Measurements from ENCODE around the gene GRK5.

Gene GRK5

DNA sequence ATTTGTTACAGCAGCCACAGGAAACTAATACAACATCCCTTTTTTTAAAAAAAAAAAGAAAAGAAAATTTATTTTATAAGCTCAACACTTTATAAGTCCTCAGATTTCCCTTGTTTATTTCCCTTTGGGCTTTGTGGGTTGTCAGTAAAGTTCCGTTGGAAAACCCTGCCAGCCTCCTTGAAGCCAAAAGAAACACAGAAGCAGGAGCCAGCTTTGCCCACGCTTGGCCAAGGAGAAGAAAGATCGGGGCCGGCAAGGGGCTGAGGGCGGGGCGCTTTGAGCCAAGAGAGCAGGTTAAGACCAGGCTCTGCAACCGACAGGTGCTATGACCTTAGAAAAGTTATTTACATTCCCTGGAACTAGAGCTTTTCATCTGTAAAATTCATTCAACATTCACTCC lies 262.5 kb downstream of the GRK5 start:
- no peak for TF ChIP-seq TAF1 (IDR thresholded peaks at IDR 0.05; ENCODE audit: borderline replicate concordance, low read depth, low read length)
- no peak for TF ChIP-seq POLR2AphosphoS5 (IDR thresholded peaks at IDR 0.05; ENCODE audit: low read depth, low read length)
- no peak for TF ChIP-seq POLR2A (IDR thresholded peaks at IDR 0.05; ENCODE audit: low read depth, low read length)
- DNase-seq (ENCODE audit: insufficient read length) (no peak), FAIRE-seq (no peak)

DNA sequence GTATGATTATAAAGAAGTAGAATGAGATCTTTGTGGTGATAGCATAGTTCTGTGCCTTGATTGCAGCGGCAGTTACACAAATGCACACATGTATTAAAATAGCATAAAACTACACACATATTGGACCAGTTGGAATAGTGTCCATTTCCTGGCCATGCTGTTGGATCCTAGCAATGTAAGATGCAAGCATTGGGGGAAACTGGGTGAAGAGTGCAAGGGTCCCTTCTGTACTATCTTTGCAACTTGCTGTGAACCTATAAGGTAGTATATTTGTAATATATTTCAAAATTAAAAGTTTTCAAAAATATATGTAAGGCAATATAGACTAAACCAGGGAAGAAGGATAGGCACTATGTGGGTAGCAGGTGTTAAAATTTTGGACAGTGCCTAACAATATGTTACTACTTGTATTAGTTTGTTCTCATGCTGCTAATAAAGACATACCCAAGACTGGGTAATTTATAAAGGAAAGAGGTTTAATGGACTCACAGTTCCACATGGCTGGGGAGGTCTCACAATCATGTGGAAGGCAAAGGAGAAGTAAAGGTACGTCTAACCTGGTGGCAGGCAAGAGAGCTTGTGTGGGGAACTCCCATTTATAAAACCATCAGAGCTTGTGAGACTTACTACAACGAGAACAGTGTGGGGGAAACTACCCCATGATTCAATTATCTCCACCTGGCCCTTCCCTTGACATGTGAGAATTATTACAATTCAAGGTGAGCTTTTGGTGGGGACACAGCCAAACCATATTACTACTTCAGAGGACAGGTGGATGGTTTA lies 263.7 kb downstream of the GRK5 start:
- TF ChIP-seq POLR2A (IDR thresholded peaks at IDR 0.05; ENCODE audit: low read depth, low read length) (no peak), POLR2AphosphoS5 (IDR thresholded peaks at IDR 0.05; ENCODE audit: low read depth, low read length) (no peak), TAF1 (IDR thresholded peaks at IDR 0.05; ENCODE audit: borderline replicate concordance, low read depth, low read length) (no peak)
- no peak for FAIRE-seq
- no peak for DNase-seq (ENCODE audit: insufficient read length)

DNA sequence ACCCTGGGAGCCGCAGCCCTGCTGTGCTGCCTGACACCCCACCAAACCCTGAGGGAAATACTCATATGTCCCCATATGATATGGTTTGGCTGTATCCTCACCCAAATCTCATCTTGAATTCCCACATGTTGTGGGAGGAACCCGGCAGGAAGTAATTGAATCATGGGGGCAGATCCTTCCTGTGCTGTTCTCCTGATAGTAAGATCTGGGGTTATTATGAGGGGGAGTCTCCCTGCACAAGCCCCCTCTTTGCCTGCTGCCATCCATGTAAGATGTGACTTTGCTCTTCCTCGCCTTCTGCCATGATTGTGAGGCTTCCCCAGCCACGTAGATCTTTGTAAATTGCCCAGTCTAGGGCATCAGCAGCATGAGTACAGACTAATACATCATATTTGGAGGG lies 266.4 kb downstream of the GRK5 start:
- no peak for FAIRE-seq
- no peak for DNase-seq (ENCODE audit: insufficient read length)
- no peak for TF ChIP-seq POLR2AphosphoS5 (IDR thresholded peaks at IDR 0.05; ENCODE audit: low read depth, low read length)
- TF ChIP-seq POLR2A (IDR thresholded peaks at IDR 0.05; ENCODE audit: low read depth, low read length): no peak
- TF ChIP-seq TAF1 (IDR thresholded peaks at IDR 0.05; ENCODE audit: borderline replicate concordance, low read depth, low read length): no peak

DNA sequence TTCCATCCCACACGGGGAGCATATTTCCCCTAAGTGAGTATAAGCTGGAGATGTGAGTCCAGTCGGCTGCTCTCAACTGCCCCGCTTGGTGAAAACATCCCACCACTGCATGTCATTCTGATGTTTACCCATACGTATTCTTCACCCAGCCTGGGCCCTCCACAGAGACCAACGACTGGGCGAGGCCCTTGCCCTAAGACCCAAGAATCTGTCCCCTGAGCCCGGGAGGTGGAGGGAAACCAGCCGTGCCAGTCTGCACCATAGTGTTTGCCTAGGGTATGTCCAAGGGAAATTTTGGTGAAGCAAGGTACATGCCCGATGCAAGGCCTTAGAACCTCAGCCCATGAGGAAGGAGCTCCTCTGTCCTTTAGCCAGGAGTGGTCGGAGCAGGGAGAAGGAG lies 267.2 kb downstream of the GRK5 start:
- FAIRE-seq: no peak
- DNase-seq (ENCODE audit: insufficient read length): no peak
- no peak for TF ChIP-seq POLR2AphosphoS5 (IDR thresholded peaks at IDR 0.05; ENCODE audit: low read depth, low read length)
- TF ChIP-seq POLR2A (IDR thresholded peaks at IDR 0.05; ENCODE audit: low read depth, low read length): no peak

DNA sequence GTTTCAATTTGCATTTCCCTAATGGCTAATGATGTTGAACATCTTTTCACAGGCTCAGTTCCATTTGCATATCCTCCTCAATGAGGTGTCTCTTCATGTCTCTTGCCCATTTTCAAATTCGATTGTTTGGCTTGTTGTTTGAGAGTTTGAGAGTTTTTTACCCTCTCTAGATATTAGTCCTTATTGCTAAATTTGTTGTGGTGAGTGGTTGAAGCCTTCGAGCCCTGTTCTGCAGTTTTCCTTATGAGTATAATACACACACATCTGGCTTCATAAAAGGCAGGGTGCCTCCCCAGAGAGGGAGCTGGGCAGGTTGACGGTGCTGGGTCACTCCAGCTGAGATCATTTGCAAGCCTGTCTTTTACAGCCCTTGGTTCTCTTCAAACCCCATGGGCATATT lies 270.1 kb downstream of the GRK5 start:
- TF ChIP-seq POLR2A (IDR thresholded peaks at IDR 0.05; ENCODE audit: low read depth, low read length) (peak; percentile 53), TAF1 (IDR thresholded peaks at IDR 0.05; ENCODE audit: borderline replicate concordance, low read depth, low read length) (no peak)
- DNase-seq (ENCODE audit: insufficient read length): no peak
- peak; percentile 93 for FAIRE-seq

DNA sequence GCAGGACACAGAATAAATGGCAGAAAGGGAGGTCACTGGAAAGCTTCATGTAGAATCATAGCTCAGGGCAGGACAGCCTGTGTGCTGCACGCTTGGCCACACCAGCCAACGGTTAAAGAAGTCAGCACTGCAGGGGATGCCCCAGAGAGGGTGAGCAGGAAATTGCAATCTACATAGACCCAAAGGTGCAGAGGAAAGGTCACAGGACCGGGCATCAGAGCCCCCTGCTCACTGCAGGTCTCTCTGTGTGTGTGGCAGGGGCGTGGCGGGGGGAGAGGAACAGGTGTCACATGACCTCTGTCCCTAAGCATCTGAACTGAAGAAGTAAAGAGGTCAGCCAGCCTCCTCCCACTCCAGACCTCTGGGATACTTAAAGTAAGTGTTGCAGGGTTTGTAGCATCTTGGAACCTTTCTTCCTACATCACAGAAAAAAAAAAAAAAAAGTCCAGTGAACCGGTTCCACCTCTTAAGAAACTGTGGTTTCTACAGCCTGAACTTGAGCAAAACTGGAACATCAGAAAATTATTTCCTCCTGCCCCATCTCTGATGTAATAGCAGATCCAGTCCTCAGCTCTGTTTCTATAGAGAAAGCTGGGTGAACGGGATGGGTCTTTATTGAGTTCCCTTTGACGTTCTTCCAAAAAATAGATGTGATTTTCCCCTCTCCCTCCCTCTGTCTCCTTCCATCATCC lies 270.9 kb downstream of the GRK5 start:
- DNase-seq (ENCODE audit: insufficient read length) (no peak), FAIRE-seq (peak; percentile 74)
- no peak for TF ChIP-seq POLR2A (IDR thresholded peaks at IDR 0.05; ENCODE audit: low read depth, low read length)
- TF ChIP-seq POLR2AphosphoS5 (IDR thresholded peaks at IDR 0.05; ENCODE audit: low read depth, low read length): no peak
- no peak for TF ChIP-seq TAF1 (IDR thresholded peaks at IDR 0.05; ENCODE audit: borderline replicate concordance, low read depth, low read length)

DNA sequence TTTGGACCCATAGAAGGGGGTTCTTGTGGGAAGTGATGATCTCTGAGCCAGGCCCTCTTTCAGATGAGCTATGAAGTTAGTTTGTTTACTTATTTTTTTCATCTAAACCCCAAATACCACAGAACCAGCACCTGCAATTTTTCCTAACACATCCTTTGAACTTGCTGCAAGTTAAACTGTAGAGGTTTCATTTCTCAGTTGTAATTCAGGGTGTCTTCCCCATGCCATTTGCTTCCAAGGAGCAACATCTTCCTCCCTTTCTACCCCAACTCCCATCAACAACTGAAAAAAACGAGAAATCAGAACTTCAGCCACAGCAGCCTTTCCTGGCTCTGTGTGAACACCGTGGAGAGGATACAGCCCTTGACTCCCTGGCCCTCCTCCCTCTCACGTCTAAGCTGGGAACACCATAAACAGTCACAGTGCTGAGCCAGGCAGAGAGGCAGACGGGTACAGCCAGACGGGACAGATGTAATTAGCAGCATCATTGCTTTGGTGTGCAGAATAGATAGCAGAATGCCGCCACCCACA lies 271.5 kb downstream of the GRK5 start:
- no peak for DNase-seq (ENCODE audit: insufficient read length)
- peak; percentile 84 for FAIRE-seq
- TF ChIP-seq POLR2AphosphoS5 (IDR thresholded peaks at IDR 0.05; ENCODE audit: low read depth, low read length) (no peak), TAF1 (IDR thresholded peaks at IDR 0.05; ENCODE audit: borderline replicate concordance, low read depth, low read length) (no peak), POLR2A (IDR thresholded peaks at IDR 0.05; ENCODE audit: low read depth, low read length) (no peak)

DNA sequence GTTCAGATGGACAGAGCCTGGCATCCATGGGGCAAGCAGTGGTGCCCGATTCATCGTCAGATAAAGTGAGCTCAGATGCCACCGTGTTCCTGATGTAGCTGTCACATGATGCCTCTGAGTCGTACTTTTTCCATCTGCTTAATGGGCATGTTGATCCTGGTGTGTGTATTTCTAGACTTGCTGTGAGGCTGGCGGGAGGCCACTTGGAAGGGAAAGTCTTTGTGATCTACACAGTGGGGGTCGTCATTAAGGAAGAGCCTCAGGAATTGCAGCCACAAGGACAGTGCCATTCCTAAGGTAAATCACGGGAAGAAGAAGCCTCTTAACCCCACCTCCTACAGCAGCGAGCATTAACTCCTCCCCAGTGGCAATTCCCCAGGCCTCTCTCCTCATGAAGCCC lies 272.2 kb downstream of the GRK5 start:
- FAIRE-seq (no peak), DNase-seq (ENCODE audit: insufficient read length) (no peak)
- TF ChIP-seq POLR2A (IDR thresholded peaks at IDR 0.05; ENCODE audit: low read depth, low read length) (no peak), TAF1 (IDR thresholded peaks at IDR 0.05; ENCODE audit: borderline replicate concordance, low read depth, low read length) (no peak), POLR2AphosphoS5 (IDR thresholded peaks at IDR 0.05; ENCODE audit: low read depth, low read length) (no peak)

DNA sequence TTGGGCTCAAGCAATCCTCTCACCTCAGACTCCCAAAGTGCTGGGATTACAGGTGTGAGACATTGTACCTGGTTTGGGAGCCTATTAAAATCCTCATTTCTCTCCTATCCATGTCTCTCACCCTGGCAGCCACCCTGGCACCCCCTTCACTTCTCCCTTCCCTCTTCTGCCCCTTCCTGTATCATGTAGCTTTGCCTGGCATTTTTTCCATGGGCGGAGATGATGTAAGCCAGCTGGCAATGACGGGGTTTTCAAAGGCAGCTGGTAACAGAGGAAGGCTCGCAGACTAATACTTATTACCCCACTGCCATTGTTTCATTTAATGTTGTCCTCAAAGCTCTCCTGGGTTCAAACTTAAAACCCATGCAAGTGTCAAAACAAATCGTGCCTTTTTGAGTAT lies 273.3 kb downstream of the GRK5 start:
- FAIRE-seq (no peak), DNase-seq (ENCODE audit: insufficient read length) (no peak)
- TF ChIP-seq POLR2AphosphoS5 (IDR thresholded peaks at IDR 0.05; ENCODE audit: low read depth, low read length) (no peak), POLR2A (IDR thresholded peaks at IDR 0.05; ENCODE audit: low read depth, low read length) (no peak), TAF1 (IDR thresholded peaks at IDR 0.05; ENCODE audit: borderline replicate concordance, low read depth, low read length) (no peak)

DNA sequence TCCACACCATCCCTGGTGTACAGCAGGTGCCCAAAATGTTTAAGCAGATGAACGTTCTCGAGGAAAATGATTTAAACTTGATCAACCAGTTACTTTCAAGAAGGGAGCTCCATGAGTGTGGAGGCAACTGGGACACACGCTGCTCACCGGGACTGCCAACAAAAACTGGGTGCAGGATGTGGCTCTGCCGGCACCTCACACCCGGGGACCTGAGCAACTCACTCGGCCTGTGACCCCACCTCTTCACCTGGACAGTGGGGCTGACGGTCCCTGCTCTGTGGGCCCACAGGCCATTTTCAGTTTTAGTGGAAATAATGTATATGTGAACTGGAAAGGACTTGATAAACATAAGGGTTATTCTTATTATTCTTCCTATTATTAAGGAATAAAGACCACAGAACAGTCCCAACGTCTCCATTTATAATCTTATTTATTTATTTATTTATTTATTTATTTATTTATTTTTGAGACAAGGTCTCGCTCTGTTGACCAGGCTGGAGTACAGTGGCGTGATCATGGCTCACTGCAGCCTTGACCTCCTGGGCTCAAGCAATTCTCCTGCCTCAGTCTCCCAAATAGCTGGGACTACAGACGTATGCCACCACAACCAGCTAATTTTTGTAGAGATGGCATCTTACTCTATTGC lies 274.5 kb downstream of the GRK5 start:
- no peak for TF ChIP-seq POLR2AphosphoS5 (IDR thresholded peaks at IDR 0.05; ENCODE audit: low read depth, low read length)
- no peak for TF ChIP-seq POLR2A (IDR thresholded peaks at IDR 0.05; ENCODE audit: low read depth, low read length)
- no peak for TF ChIP-seq TAF1 (IDR thresholded peaks at IDR 0.05; ENCODE audit: borderline replicate concordance, low read depth, low read length)
- no peak for DNase-seq (ENCODE audit: insufficient read length)
- FAIRE-seq: no peak

DNA sequence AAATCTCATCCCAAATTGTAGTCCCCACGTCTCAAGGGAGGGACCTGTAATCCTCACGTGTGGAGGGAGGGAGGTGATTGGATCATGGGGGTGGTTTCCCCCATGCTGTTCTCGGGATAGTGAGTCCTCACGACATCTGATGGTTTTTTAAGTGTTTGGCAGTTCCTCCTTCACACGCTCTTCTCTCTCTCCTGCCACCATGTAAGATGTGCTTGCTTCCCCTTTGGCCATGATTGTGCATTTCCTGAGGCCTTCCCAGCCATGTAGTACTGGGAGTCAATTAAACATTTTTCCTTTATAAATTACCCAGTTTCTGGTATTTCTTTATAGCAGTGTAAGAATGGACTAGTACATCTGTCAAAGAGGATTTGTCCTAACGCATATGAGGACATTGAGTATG lies 275.6 kb downstream of the GRK5 start:
- no peak for DNase-seq (ENCODE audit: insufficient read length)
- FAIRE-seq: no peak
- TF ChIP-seq TAF1 (IDR thresholded peaks at IDR 0.05; ENCODE audit: borderline replicate concordance, low read depth, low read length): no peak
- no peak for TF ChIP-seq POLR2A (IDR thresholded peaks at IDR 0.05; ENCODE audit: low read depth, low read length)
- no peak for TF ChIP-seq POLR2AphosphoS5 (IDR thresholded peaks at IDR 0.05; ENCODE audit: low read depth, low read length)

All from GM12892 (cell line).